ENCODE data around the gene CPA3. TPM values are rescaled to one million over a fixed set of nuclear protein-coding genes. Genes with fewer than 3 reads are reported as not detected.

Gene CPA3
- total and polyA plus RNA-seq, 10 of the 15 experiments (the other 5 are each of a cell fraction or from before 2014, with no cell fraction given), result not detected

- in situ Hi-C loops (cut with MboI) (no loop called here), intact Hi-C loops (cut with micrococcal nuclease; ENCODE audit: unreplicated experiment) (no loop called here)
- 39% methylated on average over 3 of the region's 3 CpGs for WGBS (ENCODE audit: insufficient coverage, insufficient replicate concordance, low lambda C conversion rate, missing lambda C conversion rate)
- CTCF ChIA-PET, result no interaction called here
- no peak overlapping the region for H3K4me2 ChIP-seq (ENCODE audit: control insufficient read depth, insufficient read depth)
- H4K20me1 ChIP-seq (ENCODE audit: control insufficient read depth, insufficient read depth), result no peaks in the 10 kb centered on the region; the same call in 1 of the 2 replicates
- no peak overlapping the region for H3K27ac ChIP-seq (ENCODE audit: control insufficient read depth, insufficient read depth)
- BruUV-seq (replicated peaks), result no TSS peak
- H3K36me3 ChIP-seq (ENCODE audit: control insufficient read depth in 2 of 2, insufficient read depth in 2 of 2, low read length in 1 of 2), result no peaks in the 10 kb centered on the region
- ATAC-seq (no peak), FAIRE-seq (no peak), DNase-seq (ENCODE audit: low read depth, low spot score) (no peak)
- SMC1A ChIA-PET (ENCODE audit: uncharacterized antibody, unreplicated experiment), result no interaction called here
- H3K79me2 ChIP-seq (ENCODE audit: control insufficient read depth, insufficient read depth, low read length), result no peaks in the 10 kb centered on the region
- no peak for TF ChIP-seq FOXK2 (IDR thresholded peaks at IDR 0.05)
- TF ChIP-seq, protein P1, sequence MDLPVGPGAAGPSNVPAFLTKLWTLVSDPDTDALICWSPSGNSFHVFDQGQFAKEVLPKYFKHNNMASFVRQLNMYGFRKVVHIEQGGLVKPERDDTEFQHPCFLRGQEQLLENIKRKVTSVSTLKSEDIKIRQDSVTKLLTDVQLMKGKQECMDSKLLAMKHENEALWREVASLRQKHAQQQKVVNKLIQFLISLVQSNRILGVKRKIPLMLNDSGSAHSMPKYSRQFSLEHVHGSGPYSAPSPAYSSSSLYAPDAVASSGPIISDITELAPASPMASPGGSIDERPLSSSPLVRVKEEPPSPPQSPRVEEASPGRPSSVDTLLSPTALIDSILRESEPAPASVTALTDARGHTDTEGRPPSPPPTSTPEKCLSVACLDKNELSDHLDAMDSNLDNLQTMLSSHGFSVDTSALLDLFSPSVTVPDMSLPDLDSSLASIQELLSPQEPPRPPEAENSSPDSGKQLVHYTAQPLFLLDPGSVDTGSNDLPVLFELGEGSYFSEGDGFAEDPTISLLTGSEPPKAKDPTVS (IDR thresholded peaks at IDR 0.05; ENCODE audit: low read depth, low read length), result no peak
- no peaks in the 10 kb centered on the region for H3K4me1 ChIP-seq (ENCODE audit: control insufficient read depth, insufficient read depth, low read length)
- no peak overlapping the region for H3K9ac ChIP-seq (ENCODE audit: control insufficient read depth, insufficient read depth, low read length)
- RAD21 ChIA-PET (ENCODE audit: unreplicated experiment), result no interaction called here
- no peak overlapping the region for H2AFZ ChIP-seq (ENCODE audit: control insufficient read depth, low read depth, low read length)
- no peaks in the 10 kb centered on the region; a peak in 1 of 4 replicates for H3K27me3 ChIP-seq (replicated peaks in 1 of 2; ENCODE audit: control insufficient read depth in 2 of 2, insufficient read depth in 2 of 2, low read length in 1 of 2)
- no peaks in the 10 kb centered on the region for H3K9me3 ChIP-seq (replicated peaks; ENCODE audit: control insufficient read depth, insufficient read depth, low read length)
- POLR2A ChIA-PET, result no interaction called here
- H3K4me3 ChIP-seq, result no peak overlapping the region
These were observed 65.7 kb downstream of the CPA3 start for GRCh38 chr3:148930752-148931151.

GRCh38 chr3:148931574-148931973 is 66.5 kb downstream of the CPA3 start:
- ChIA-PET SMC1A (ENCODE audit: uncharacterized antibody, unreplicated experiment) (no interaction called here), POLR2A (no interaction called here), RAD21 (ENCODE audit: unreplicated experiment) (no interaction called here), CTCF (interaction anchor here (2.3 kb wide), 1 partner anchor 11 kb away, joined by 9 read pairs; no protein-coding TSS in a partner anchor)
- WGBS (ENCODE audit: insufficient coverage, insufficient replicate concordance, low lambda C conversion rate, missing lambda C conversion rate), result 67% methylated on average over 4 of the region's 4 CpGs
- H3K36me3 ChIP-seq (ENCODE audit: control insufficient read depth in 2 of 2, insufficient read depth in 2 of 2, low read length in 1 of 2), result no peaks in the 10 kb centered on the region
- in situ Hi-C loops (cut with MboI), result no loop called here
- H3K27me3 ChIP-seq (replicated peaks in 1 of 2; ENCODE audit: control insufficient read depth in 2 of 2, insufficient read depth in 2 of 2, low read length in 1 of 2), result peaks cover 0 to 2% of the 10 kb centered on the region in 2 experiments; a peak in 2 of 4 replicates
- H3K4me1 ChIP-seq (ENCODE audit: control insufficient read depth, insufficient read depth, low read length), result no peaks in the 10 kb centered on the region
- no peaks in the 10 kb centered on the region; the same call in 1 of the 2 replicates for H4K20me1 ChIP-seq (ENCODE audit: control insufficient read depth, insufficient read depth)
- no peaks in the 10 kb centered on the region for H3K9me3 ChIP-seq (replicated peaks; ENCODE audit: control insufficient read depth, insufficient read depth, low read length)
- H3K9ac ChIP-seq (ENCODE audit: control insufficient read depth, insufficient read depth, low read length), result no peak overlapping the region
- no TSS peak for BruUV-seq (replicated peaks)
- no peak overlapping the region for H2AFZ ChIP-seq (ENCODE audit: control insufficient read depth, low read depth, low read length)
- no peak overlapping the region for H3K27ac ChIP-seq (ENCODE audit: control insufficient read depth, insufficient read depth)
- DNase-seq (ENCODE audit: low read depth, low spot score) (no peak), FAIRE-seq (no peak), ATAC-seq (no peak)
- H3K4me2 ChIP-seq (ENCODE audit: control insufficient read depth, insufficient read depth), result no peak overlapping the region
- no peak overlapping the region for H3K4me3 ChIP-seq
- H3K79me2 ChIP-seq (ENCODE audit: control insufficient read depth, insufficient read depth, low read length), result no peaks in the 10 kb centered on the region
- no peak for TF ChIP-seq BCL11A (IDR thresholded peaks at IDR 0.05; ENCODE audit: low read depth, low read length)
- intact Hi-C loops (cut with micrococcal nuclease; ENCODE audit: unreplicated experiment), result no loop called here
